Panc1 (cell line): ENCODE data around the gene CPZ. TPM values are rescaled to one million over a fixed set of nuclear protein-coding genes. Genes with fewer than 3 reads are reported as not detected.
A peak's percentile ranks its signal among the peaks of the same experiment; 100 is the strongest.

Source experiments
- ATAC-seq: fragments of 200-7000 bp; cut with Tn5 transposase; 2 replicates; pipeline ENCODE4 v1.9.1; 2020; ENCODE audit warnings: mild to moderate bottlenecking, moderate library complexity
- BruUV-seq: library from RNA; stranded (reverse); fragments of 400-500 nt; replicated peaks from 2 replicates; lab custom pipeline; 2021; lab: Mats Ljungman, UMichigan
- CTCF ChIA-PET: fragments of 300-600 bp; sonication (Branson Sonifier 250); formaldehyde crosslinking; loops from one replicate; lab custom pipeline; 2022; ENCODE audit warnings: antibody characterized with exemption; lab: Charles Lee
- POLR2A ChIA-PET: fragments of 300-600 bp; sonication (Branson Sonifier 250); formaldehyde crosslinking; loops from one replicate; lab custom pipeline; 2022; ENCODE audit warnings: antibody characterized with exemption; lab: Charles Lee
- DNase-seq: peaks from one replicate; pipeline ENCODE4 v3.0.0-alpha.2; 2010; ENCODE audit warnings: low read depth, low spot score
- H3K27ac ChIP-seq: 2 replicates; pipeline ENCODE4 v1.5.1; 2011; ENCODE audit warnings: mild to moderate bottlenecking, low read length, inconsistent platforms
- H3K27me3 ChIP-seq: fragments of 200-500 bp; sonication (Bioruptor generic); 2 replicates; pipeline ENCODE4 v1.6.0; 2014; ENCODE audit warnings: low read length, inconsistent platforms; ENCODE audit not compliant: control insufficient read depth, insufficient read depth
- H3K36me3 ChIP-seq: fragments of 200-500 bp; sonication (Bioruptor generic); 2 replicates; pipeline ENCODE4 v1.5.1; 2014; ENCODE audit warnings: inconsistent platforms, mild to moderate bottlenecking, low read length, moderate library complexity; ENCODE audit not compliant: control insufficient read depth, insufficient read depth
- H3K4me1 ChIP-seq: 2 replicates; pipeline ENCODE4 v1.5.1; 2011; ENCODE audit warnings: inconsistent platforms, mild to moderate bottlenecking, low read length, moderate library complexity; ENCODE audit not compliant: control insufficient read depth, insufficient read depth
- H3K4me3 ChIP-seq, 2 experiments: 2 replicates each; pipeline ENCODE4 v1.5.1; 2011 to 2012; ENCODE audit warnings: low read depth in 2 of 2, low read length in 2 of 2, mild to moderate bottlenecking in 2 of 2, inconsistent platforms in 1 of 2, moderate library complexity in 1 of 2
- H3K9me3 ChIP-seq: fragments of 200-500 bp; sonication (Bioruptor generic); 2 replicates; pipeline ENCODE4 v1.5.1; 2014; ENCODE audit warnings: low read depth, mild to moderate bottlenecking, inconsistent platforms, low read length, moderate library complexity; ENCODE audit not compliant: control insufficient read depth, insufficient read depth
- POLR2AphosphoS5 ChIP-seq: IDR thresholded peaks from 2 replicates; pipeline ENCODE4 v1.6.1; 2012; ENCODE audit warnings: mild to moderate bottlenecking, low read depth, low read length, moderate library complexity
- REST ChIP-seq, 2 experiments: IDR thresholded peaks; 2 replicates each; pipeline ENCODE4 v1.6.1; 2011 to 2012; ENCODE audit warnings: low read depth in 2 of 2, control low read depth in 1 of 2, low read length in 1 of 2, mild to moderate bottlenecking in 1 of 2, moderate library complexity in 1 of 2; ENCODE audit not compliant: insufficient read depth in 1 of 2
- SIN3A ChIP-seq: IDR thresholded peaks from 2 replicates; pipeline ENCODE4 v1.6.1; 2012; ENCODE audit warnings: low read depth, mild to moderate bottlenecking, low read length, moderate library complexity, borderline replicate concordance; ENCODE audit not compliant: insufficient read depth
- TCF7L2 ChIP-seq: IDR thresholded peaks from 2 replicates; pipeline ENCODE4 v1.6.1; 2011; ENCODE audit warnings: mild to moderate bottlenecking, low read depth, low read length, inconsistent platforms
- in situ Hi-C: cut with HindIII; loops from 2 replicates; pipeline ENCODE4 v1.10.0; 2016; ENCODE audit warnings: low sequenced_read_pairs, low pct_unique_long_range_greater_than_20kb
- intact Hi-C: fragments of 100-400 bp; cut with micrococcal nuclease; formaldehyde crosslinking; loops from one replicate; pipeline ENCODE4 v1.10.0; 2022; ENCODE audit not compliant: unreplicated experiment
- total RNA-seq: library from RNA; stranded (reverse); gene quantifications from one replicate; pipeline ENCODE4 v1.2.1, GENCODE V29; 2021; ENCODE audit not compliant: unreplicated experiment
- TF ChIP-seq, protein P1 (sequence below): fragments of 450-650 bp; IDR thresholded peaks from 2 replicates; pipeline ENCODE4 v1.5.1; 2017; ENCODE audit warnings: mild to moderate bottlenecking

The CPZ gene
- total RNA-seq, 1 experiment from 2014 or later: 0.15 TPM

- POLR2A ChIA-PET: no interaction called here
- Histone ChIP-seq H3K27me3 (no peaks in the 10 kb centered on the region), H3K4me1 (no peaks in the 10 kb centered on the region), H3K4me3 (no peak overlapping the region), H3K36me3 (no peaks in the 10 kb centered on the region), H3K27ac (no peak overlapping the region), H3K9me3 (no peaks in the 10 kb centered on the region)
- TF ChIP-seq TCF7L2 (no peak), POLR2AphosphoS5 (no peak), REST (IDR thresholded peaks at IDR 0.05; ENCODE audit: insufficient read depth in 1 of 2, low read depth in 2 of 2, low read length in 1 of 2) (no peak), SIN3A (no peak)
- TF ChIP-seq, protein P1, sequence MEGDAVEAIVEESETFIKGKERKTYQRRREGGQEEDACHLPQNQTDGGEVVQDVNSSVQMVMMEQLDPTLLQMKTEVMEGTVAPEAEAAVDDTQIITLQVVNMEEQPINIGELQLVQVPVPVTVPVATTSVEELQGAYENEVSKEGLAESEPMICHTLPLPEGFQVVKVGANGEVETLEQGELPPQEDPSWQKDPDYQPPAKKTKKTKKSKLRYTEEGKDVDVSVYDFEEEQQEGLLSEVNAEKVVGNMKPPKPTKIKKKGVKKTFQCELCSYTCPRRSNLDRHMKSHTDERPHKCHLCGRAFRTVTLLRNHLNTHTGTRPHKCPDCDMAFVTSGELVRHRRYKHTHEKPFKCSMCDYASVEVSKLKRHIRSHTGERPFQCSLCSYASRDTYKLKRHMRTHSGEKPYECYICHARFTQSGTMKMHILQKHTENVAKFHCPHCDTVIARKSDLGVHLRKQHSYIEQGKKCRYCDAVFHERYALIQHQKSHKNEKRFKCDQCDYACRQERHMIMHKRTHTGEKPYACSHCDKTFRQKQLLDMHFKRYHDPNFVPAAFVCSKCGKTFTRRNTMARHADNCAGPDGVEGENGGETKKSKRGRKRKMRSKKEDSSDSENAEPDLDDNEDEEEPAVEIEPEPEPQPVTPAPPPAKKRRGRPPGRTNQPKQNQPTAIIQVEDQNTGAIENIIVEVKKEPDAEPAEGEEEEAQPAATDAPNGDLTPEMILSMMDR: no peak
- ATAC-seq: peak; percentile 33; the same call in 1 of the 2 replicates
- no peak for DNase-seq
- no TSS peak for BruUV-seq
- in situ Hi-C loops (no loop called here), intact Hi-C loops (no loop called here)
- CTCF ChIA-PET: interaction anchor here (0.8 kb wide), 1 partner anchor 123 kb away, joined by 3 read pairs; no protein-coding TSS in a partner anchor
These were observed 769 bp upstream of the CPZ start for GRCh38 chr4:8591626-8592365.

DNA sequence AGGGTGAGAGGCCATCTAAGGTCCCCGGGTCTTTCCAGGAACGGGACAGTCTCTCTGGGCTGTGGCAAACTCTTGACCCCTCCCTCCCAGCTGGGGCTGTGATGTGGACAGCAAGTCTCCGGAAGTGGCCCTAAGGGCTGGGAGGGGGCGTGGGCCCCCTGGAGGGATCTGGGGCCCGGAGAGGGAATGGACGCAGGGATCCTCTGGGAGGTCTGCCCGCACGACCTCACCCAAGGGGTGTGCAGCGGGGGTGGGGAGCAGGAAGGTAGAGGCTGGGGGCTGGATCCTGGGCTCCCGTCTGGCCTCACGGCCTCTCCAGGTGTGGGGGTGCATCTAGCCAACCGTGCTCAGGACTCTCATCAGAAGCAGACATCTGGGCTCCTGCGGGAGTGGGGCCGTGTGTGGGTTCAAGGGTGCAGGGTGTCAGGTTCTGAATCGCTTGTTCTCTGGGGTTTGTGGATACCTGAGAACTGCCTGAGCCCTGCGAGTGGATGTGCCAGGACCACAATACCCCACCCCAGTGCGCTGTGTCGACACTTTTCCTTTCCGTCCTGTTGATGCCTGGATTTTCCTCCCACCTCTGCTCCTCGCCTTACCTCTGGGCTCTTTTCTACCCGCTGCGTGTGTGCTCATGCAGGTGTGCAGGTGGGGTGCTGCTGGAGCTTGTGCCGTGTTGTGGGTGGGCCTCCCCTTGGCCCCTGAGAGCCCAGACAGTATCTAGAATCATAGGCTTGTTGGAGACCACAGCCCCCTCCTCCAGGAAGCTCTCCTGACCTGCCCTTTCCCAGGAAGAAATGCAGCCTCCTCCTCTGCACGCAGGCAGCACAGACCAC is 915 bp downstream of the CPZ start:
- H3K36me3 ChIP-seq: no peaks in the 10 kb centered on the region
- no peaks in the 10 kb centered on the region for H3K4me1 ChIP-seq
- H3K27ac ChIP-seq: no peak overlapping the region
- TF ChIP-seq POLR2AphosphoS5 (no peak), SIN3A (no peak), REST (IDR thresholded peaks at IDR 0.05; ENCODE audit: insufficient read depth in 1 of 2, low read depth in 2 of 2, low read length in 1 of 2) (no peak)
- no peaks in the 10 kb centered on the region for H3K27me3 ChIP-seq
- ChIA-PET POLR2A (no interaction called here), CTCF (no interaction called here)
- BruUV-seq: no TSS peak
- DNase-seq (no peak), ATAC-seq (no peak)
- H3K9me3 ChIP-seq: no peaks in the 10 kb centered on the region
- no peak overlapping the region for H3K4me3 ChIP-seq
- in situ Hi-C loops (no loop called here), intact Hi-C loops (loop anchor here (2.0 kb wide), 1 partner anchor 125 kb away; no protein-coding TSS in a partner anchor)
